ENCODE measurements around the gene NRG2. TPM values are rescaled to one million over a fixed set of nuclear protein-coding genes. Genes with fewer than 3 reads are reported as not detected.

NRG2 gene
- total RNA-seq, 6 donors from 2014 or later, result 0.46 to 4.2 (median 1.5) TPM

DNA sequence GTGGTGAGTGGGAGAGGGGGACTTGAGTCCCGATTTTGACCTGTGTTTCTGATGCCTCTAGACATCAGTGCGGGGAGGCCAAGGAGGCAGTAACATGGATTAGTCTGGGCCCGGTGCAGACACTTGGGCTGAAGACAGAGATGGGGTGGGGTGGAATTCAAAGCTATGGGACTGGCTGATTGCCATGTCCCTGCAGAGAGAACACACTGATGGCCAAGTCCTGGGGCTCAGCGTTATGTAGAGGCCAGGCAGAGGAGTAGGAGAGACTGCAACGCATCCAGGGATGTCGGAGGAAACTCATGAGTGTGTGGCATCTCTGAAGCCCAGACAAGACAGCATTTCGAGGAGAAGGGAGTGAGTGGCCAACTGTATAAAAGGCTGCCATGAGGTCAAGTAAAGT is 217.4 kb downstream of the NRG2 start:
- H3K4me3 ChIP-seq, result no peak overlapping the region
- no peak overlapping the region for H3K27ac ChIP-seq
- ATAC-seq (ENCODE audit: low FRiP score in 2 of 2), result no peak
- 82 to 84% methylated on average over 7 of the region's 7 CpGs for WGBS, 2 donors
- no peaks in the 10 kb centered on the region for H3K4me1 ChIP-seq
- no peak for DNase-seq
- no peaks in the 10 kb centered on the region for H3K36me3 ChIP-seq
- H3K27me3 ChIP-seq, result no peaks in the 10 kb centered on the region
- H3K9me3 ChIP-seq, result no peaks in the 10 kb centered on the region
- TF ChIP-seq POLR2A (IDR thresholded peaks at IDR 0.05) (no peak), POLR2AphosphoS5 (IDR thresholded peaks at IDR 0.05) (no peak), EP300 (IDR thresholded peaks at IDR 0.05) (no peak), CTCF (IDR thresholded peaks at IDR 0.05) (no peak)

GRCh38 chr5:139823757-139824355 is 219.2 kb downstream of the NRG2 start:
- 83 to 84% methylated on average over 6 to 7 of the region's 7 CpGs for WGBS, 2 donors
- no peak for DNase-seq
- Histone ChIP-seq H3K27ac (no peak overlapping the region), H3K36me3 (no peaks in the 10 kb centered on the region), H3K27me3 (no peaks in the 10 kb centered on the region), H3K4me3 (no peak overlapping the region), H3K9me3 (peaks cover 0 to 4% (median 0%) of the 10 kb centered on the region in 4 donors), H3K4me1 (no peaks in the 10 kb centered on the region)
- no peak for TF ChIP-seq CTCF (IDR thresholded peaks at IDR 0.05)
- no peak for TF ChIP-seq EP300 (IDR thresholded peaks at IDR 0.05)
- TF ChIP-seq POLR2AphosphoS5 (IDR thresholded peaks at IDR 0.05), result no peak
- no peak for TF ChIP-seq POLR2A (IDR thresholded peaks at IDR 0.05)
- no peak for ATAC-seq (ENCODE audit: low FRiP score in 2 of 2)

- Histone ChIP-seq H3K9me3 (peaks cover 0 to 7% (median 2%) of the 10 kb centered on the region in 4 donors), H3K36me3 (no peaks in the 10 kb centered on the region), H3K27me3 (no peaks in the 10 kb centered on the region), H3K27ac (no peak overlapping the region), H3K4me3 (no peak overlapping the region), H3K4me1 (no peaks in the 10 kb centered on the region)
- no peak for ATAC-seq (ENCODE audit: low FRiP score in 2 of 2)
- 88% methylated on average over 15 to 25 of the region's 25 CpGs for WGBS, 2 donors
- no peak for DNase-seq
- no peak for TF ChIP-seq CTCF (IDR thresholded peaks at IDR 0.05)
- no peak for TF ChIP-seq POLR2AphosphoS5 (IDR thresholded peaks at IDR 0.05)
- TF ChIP-seq POLR2A (IDR thresholded peaks at IDR 0.05), result no peak
- no peak for TF ChIP-seq EP300 (IDR thresholded peaks at IDR 0.05)
Measured at GRCh38 chr5:139822553-139823425, 220.3 kb downstream of the NRG2 start.

- Histone ChIP-seq H3K27ac (no peak overlapping the region), H3K4me3 (no peak overlapping the region), H3K36me3 (no peaks in the 10 kb centered on the region), H3K27me3 (no peaks in the 10 kb centered on the region), H3K4me1 (no peaks in the 10 kb centered on the region), H3K9me3 (peaks cover 0 to 7% (median 2%) of the 10 kb centered on the region in 4 donors)
- no peak for TF ChIP-seq CTCF (IDR thresholded peaks at IDR 0.05)
- TF ChIP-seq EP300 (IDR thresholded peaks at IDR 0.05), result no peak
- no peak for TF ChIP-seq POLR2AphosphoS5 (IDR thresholded peaks at IDR 0.05)
- TF ChIP-seq POLR2A (IDR thresholded peaks at IDR 0.05), result no peak
- ATAC-seq (ENCODE audit: low FRiP score in 2 of 2) (no peak), DNase-seq (no peak)
- 88 to 92% methylated on average over 6 to 10 of the region's 11 CpGs for WGBS, 2 donors
Measured at GRCh38 chr5:139821806-139822552, 221.1 kb downstream of the NRG2 start.
